Neural progenitor cell (in vitro differentiated cells): ENCODE data around the gene XRCC1. TPM values are rescaled to one million over a fixed set of nuclear protein-coding genes. Genes with fewer than 3 reads are reported as not detected.

ENCODE experiments used
- DNase-seq: peaks from one replicate; pipeline ENCODE4 v3.0.0-alpha.2; 2016; ENCODE audit warnings: low spot score
- H2AFZ ChIP-seq: fragments of 200-600 bp; sonication (generic); replicated peaks from 2 replicates; pipeline ENCODE4 v1.6.1; 2016; ENCODE audit warnings: antibody characterized with exemption
- H3F3A ChIP-seq: fragments of 200-600 bp; sonication (generic); 2 replicates; pipeline ENCODE4 v1.6.1; 2016; ENCODE audit warnings: antibody characterized with exemption, low read depth
- H3K27ac ChIP-seq: fragments of 200-600 bp; sonication (generic); 2 replicates; pipeline ENCODE4 v1.5.1; 2016; ENCODE audit warnings: mild to moderate bottlenecking
- H3K27me3 ChIP-seq: fragments of 200-600 bp; sonication (generic); 2 replicates; pipeline ENCODE4 v1.6.1; 2016; ENCODE audit warnings: mild to moderate bottlenecking, moderate library complexity
- H3K36me3 ChIP-seq: fragments of 200-600 bp; sonication (generic); 2 replicates; pipeline ENCODE4 v1.5.1; 2016
- H3K4me1 ChIP-seq: fragments of 200-600 bp; sonication (generic); 2 replicates; pipeline ENCODE4 v1.6.1; 2016; ENCODE audit warnings: mixed run types
- H3K4me2 ChIP-seq: fragments of 200-600 bp; sonication (generic); 2 replicates; pipeline ENCODE4 v1.6.1; 2016
- H3K4me3 ChIP-seq: fragments of 200-600 bp; sonication (generic); 2 replicates; pipeline ENCODE4 v1.5.1; 2016
- H3K79me2 ChIP-seq: fragments of 200-600 bp; sonication (generic); 2 replicates; pipeline ENCODE4 v1.6.1; 2016; ENCODE audit warnings: low read depth
- H3K9ac ChIP-seq: fragments of 200-600 bp; sonication (generic); 2 replicates; pipeline ENCODE4 v1.6.1; 2016
- H3K9me3 ChIP-seq: fragments of 200-600 bp; sonication (generic); 2 replicates; pipeline ENCODE4 v1.5.1; 2016; ENCODE audit warnings: low read depth
- H4K20me1 ChIP-seq: fragments of 200-600 bp; sonication (generic); 2 replicates; pipeline ENCODE4 v1.6.1; 2016; ENCODE audit warnings: low read depth
- H3K27ac Mint-ChIP-seq: 3 replicates; pipeline ENCODE4 v1.8.0; 2021; ENCODE audit warnings: mixed read lengths
- H3K27me3 Mint-ChIP-seq: 2 replicates; pipeline ENCODE4 v1.8.0; 2022; ENCODE audit warnings: low read depth, mild to moderate bottlenecking, inconsistent platforms, moderate library complexity, mixed read lengths; ENCODE audit not compliant: insufficient read depth
- H3K36me3 Mint-ChIP-seq: 3 replicates; pipeline ENCODE4 v1.8.0; 2021; ENCODE audit warnings: mixed read lengths
- H3K4me1 Mint-ChIP-seq: 3 replicates; pipeline ENCODE4 v1.8.0; 2021; ENCODE audit warnings: mixed read lengths
- H3K4me3 Mint-ChIP-seq: 3 replicates; pipeline ENCODE4 v1.8.0; 2021; ENCODE audit warnings: mild to moderate bottlenecking, moderate library complexity, mixed read lengths
- H3K9me3 Mint-ChIP-seq: 3 replicates; pipeline ENCODE4 v1.8.0; 2020; ENCODE audit warnings: mixed read lengths
- CTCF ChIP-seq: fragments of 200-600 bp; sonication (generic); IDR thresholded peaks from 2 replicates; pipeline ENCODE4 v1.5.1; 2017; ENCODE audit warnings: antibody characterized with exemption, mild to moderate bottlenecking
- EZH2 ChIP-seq: fragments of 200-600 bp; sonication (generic); IDR thresholded peaks from 2 replicates; pipeline ENCODE4 v1.6.1; 2017; ENCODE audit warnings: antibody characterized with exemption, mild to moderate bottlenecking, moderate library complexity
- EZH2phosphoT487 ChIP-seq: fragments of 200-600 bp; sonication (generic); IDR thresholded peaks from 2 replicates; pipeline ENCODE4 v1.6.1; 2017; ENCODE audit warnings: antibody characterized with exemption
- total RNA-seq: library from RNA; depleted of rRNA; stranded (reverse); fragments of >200 nt; gene quantifications from 2 replicates; pipeline ENCODE4 v1.2.3, GENCODE V29; 2015; ENCODE audit warnings: low replicate concordance

Gene XRCC1
- total RNA-seq, 1 donor from 2014 or later = 33.8 TPM

GRCh38 chr19:43510713-43511112 is 64.6 kb downstream of the XRCC1 start:
- TF ChIP-seq EZH2 (no peak), CTCF (no peak), EZH2phosphoT487 (no peak)
- Histone ChIP-seq H3F3A (no peaks in the 10 kb centered on the region), H3K79me2 (no peaks in the 10 kb centered on the region), H2AFZ (no peak overlapping the region), H3K4me1 (no peaks in the 10 kb centered on the region), H3K27ac (no peak overlapping the region), H3K4me3 (no peak overlapping the region), H3K27me3 (no peaks in the 10 kb centered on the region), H3K9ac (no peak overlapping the region), H3K36me3 (no peaks in the 10 kb centered on the region), H3K4me2 (no peak overlapping the region), H3K9me3 (no peaks in the 10 kb centered on the region), H4K20me1 (no peaks in the 10 kb centered on the region)
- no peak overlapping the region for H3K4me3 Mint-ChIP-seq
- H3K4me1 Mint-ChIP-seq = no peaks in the 10 kb centered on the region
- peaks cover 29% of the 10 kb centered on the region for H3K36me3 Mint-ChIP-seq
- no peak for DNase-seq
- H3K27ac Mint-ChIP-seq = no peak overlapping the region
- no peaks in the 10 kb centered on the region for H3K9me3 Mint-ChIP-seq
- H3K27me3 Mint-ChIP-seq = peaks cover 4% of the 10 kb centered on the region

- H3K36me3 ChIP-seq = no peaks in the 10 kb centered on the region
- no peak for DNase-seq
- no peak for TF ChIP-seq EZH2
- no peak for TF ChIP-seq CTCF
- no peaks in the 10 kb centered on the region for H3K79me2 ChIP-seq
- no peak overlapping the region for H3K4me3 ChIP-seq
- no peaks in the 10 kb centered on the region for H4K20me1 ChIP-seq
- H3K36me3 Mint-ChIP-seq = peaks cover 26% of the 10 kb centered on the region
- H3K4me2 ChIP-seq = no peak overlapping the region
- H3K27ac ChIP-seq = no peak overlapping the region
- H2AFZ ChIP-seq = no peak overlapping the region
- H3K9me3 Mint-ChIP-seq = no peaks in the 10 kb centered on the region
- peaks cover 19% of the 10 kb centered on the region for H3F3A ChIP-seq
- H3K9me3 ChIP-seq = no peaks in the 10 kb centered on the region
- peaks cover 9% of the 10 kb centered on the region for H3K27me3 ChIP-seq
- H3K9ac ChIP-seq = no peak overlapping the region
- H3K4me1 ChIP-seq = peaks cover 5% of the 10 kb centered on the region
- no peak overlapping the region for H3K4me3 Mint-ChIP-seq
- peaks cover 8% of the 10 kb centered on the region for H3K27me3 Mint-ChIP-seq
- H3K4me1 Mint-ChIP-seq = peaks cover 11% of the 10 kb centered on the region
- H3K27ac Mint-ChIP-seq = peak overlapping the region; percentile 63
These were observed 67.4 kb downstream of the XRCC1 start for GRCh38 chr19:43507880-43508279.

- Mint-ChIP-seq H3K27me3 (peaks cover 9% of the 10 kb centered on the region), H3K9me3 (no peaks in the 10 kb centered on the region), H3K4me1 (peaks cover 17% of the 10 kb centered on the region), H3K36me3 (peaks cover 17% of the 10 kb centered on the region), H3K4me3 (no peak overlapping the region), H3K27ac (no peak overlapping the region)
- H3K9ac ChIP-seq = no peak overlapping the region
- TF ChIP-seq EZH2 (no peak), CTCF (no peak), EZH2phosphoT487 (no peak)
- peaks cover 22% of the 10 kb centered on the region for H3F3A ChIP-seq
- H3K27me3 ChIP-seq = peaks cover 12% of the 10 kb centered on the region
- no peaks in the 10 kb centered on the region for H3K79me2 ChIP-seq
- no peaks in the 10 kb centered on the region for H3K9me3 ChIP-seq
- H3K4me3 ChIP-seq = no peak overlapping the region
- H4K20me1 ChIP-seq = no peaks in the 10 kb centered on the region
- DNase-seq = no peak
- H3K36me3 ChIP-seq = no peaks in the 10 kb centered on the region
- H2AFZ ChIP-seq = no peak overlapping the region
- H3K4me1 ChIP-seq = peaks cover 5% of the 10 kb centered on the region
- no peak overlapping the region for H3K27ac ChIP-seq
- H3K4me2 ChIP-seq = no peak overlapping the region
These were observed 68.7 kb downstream of the XRCC1 start for GRCh38 chr19:43506629-43507028.
